NCI-H2171 (cell line): Measurements from ENCODE around the gene LBR.
"Not testable (repeated sequence)": the region's sequence is repeated elsewhere in the genome, so short reads cannot be mapped to it uniquely, and the experiment has no call there.

ENCODE experiments used
- DNase-seq: peaks from one replicate; lab custom pipeline; 2025; lab: John Stamatoyannopoulos, UW

LBR gene

DNA sequence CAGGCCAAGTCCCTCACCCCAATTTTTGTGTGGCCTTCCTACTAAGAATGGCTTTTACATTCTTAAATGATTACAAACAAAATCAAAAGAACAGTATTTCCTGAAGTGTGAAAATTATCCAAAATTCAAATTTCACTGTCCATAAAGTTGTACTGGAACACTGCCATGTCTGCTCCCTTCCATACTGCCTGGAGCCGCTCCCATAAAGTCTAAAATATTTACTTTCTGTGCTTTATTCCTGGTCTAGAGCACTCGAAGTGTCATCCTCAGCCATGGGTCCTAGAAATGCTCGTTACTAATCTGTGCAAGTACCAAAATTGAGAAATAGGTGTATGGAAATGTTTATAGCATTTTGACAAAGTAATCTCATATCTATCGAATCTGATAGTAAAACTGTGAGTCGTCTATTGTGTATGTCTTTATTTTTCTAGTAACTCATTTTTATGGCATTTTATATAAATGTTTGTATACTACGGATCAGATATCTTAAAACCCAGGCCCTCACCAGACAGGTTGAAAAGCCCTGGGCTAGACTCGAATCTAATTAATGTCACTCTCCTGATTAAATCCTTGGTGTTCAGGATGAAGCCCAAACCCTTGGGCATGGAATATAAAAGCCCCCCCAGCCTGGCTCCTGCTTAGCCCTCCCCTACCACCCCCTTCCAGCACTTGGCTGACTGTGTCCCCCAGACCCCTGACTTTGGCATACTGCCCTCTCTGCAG is 4.9 kb downstream of the LBR start:
- DNase-seq, result no peak

DNA sequence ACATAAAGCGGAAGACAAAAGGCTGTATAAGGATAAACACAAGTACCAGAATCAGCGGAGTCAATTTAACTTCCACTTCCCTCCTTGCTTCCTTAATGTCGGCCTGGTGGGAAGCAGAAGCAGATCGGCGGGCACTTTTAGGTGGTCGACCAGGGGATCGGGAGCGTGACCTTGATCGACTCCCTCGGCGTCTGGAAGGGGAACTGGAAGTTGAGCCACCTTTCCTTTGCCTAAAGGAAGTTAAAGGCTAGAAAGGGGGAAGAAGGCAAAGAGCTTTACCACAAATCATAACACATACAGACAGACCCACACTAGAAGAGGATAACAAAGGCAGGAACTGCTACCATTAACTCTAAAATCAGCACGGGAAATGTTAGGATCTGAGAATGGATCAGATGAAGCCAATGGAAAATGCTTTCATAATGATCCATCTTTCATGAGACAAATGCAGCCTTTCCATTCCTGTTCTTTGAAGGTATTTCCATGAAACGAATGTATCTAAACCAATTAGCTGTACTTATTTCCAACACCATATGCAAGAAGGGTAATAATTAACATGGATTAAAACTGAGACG is 5.7 kb downstream of the LBR start:
- no peak for DNase-seq

DNA sequence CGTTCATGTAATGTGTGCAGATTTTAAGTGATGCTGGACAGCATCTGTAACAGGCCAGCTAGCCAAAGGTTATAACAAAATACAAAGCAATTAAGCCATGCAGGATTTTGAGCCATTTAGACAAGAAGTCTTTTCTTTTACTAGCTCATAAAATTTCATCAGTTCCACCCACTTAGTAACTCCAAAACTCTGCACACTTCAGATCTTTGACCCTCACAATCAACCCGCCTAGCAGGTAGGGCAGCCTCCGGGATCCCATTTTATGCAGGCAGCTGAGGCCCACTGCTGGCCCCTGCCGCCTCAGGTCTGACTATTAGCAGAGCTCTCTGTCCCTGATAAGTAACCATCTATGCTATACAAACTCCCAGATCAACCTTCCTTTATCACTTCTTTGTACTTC is 9.2 kb downstream of the LBR start:
- no peak for DNase-seq

DNA sequence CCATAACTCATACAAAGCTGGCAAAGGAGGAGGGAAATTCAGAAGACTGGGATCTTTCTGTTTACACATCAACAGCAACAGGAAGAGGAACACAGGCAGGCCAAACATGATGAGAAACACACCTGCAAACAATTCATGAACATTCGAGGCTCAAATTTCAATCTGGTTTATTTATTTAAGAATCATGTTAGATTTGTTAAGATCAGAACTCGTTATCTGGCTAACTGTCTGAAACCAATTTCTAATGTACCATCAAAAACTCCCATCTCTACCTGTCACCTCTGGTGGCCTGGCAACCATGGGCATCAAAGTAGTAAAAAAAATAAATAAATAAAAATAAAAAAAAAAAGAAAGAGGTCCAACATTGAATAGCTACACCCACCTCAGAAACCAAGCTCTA is 9.8 kb downstream of the LBR start:
- DNase-seq, result no peak

DNA sequence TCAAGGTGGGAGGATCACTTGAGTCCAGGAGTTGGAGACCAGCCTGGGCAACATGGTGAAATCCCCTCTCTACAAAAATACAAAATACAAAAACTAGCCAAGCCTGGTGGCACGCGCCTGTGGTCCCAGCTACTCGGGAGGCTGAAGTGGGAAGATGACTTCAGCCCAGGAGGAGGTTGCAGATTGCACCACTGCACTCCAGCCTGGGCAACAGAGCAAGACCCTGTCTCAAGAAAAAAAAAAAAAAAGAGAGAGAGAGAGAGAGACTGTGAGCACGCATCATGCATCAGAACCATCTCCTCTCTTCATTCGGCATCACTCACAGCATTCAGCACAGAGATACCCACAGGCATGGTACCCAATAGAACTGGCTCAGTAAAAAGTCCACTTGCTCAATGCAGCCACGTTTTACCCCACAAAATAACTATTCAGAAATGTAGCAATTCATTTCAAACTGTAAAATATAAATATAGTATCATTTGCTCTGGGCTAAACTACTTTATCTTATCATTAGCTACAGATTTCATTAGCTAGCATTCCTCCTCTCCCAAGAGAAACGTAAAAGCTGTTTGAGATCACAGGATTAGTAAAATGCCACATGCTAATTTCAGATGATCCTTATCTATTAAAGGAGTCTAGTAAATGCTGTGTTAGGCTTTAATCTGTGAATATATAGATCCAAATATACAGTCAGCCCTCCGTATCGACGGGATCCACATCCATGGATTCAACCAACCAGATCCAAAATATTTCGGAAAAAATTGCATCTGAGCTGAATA is 11.7 kb downstream of the LBR start:
- no peak for DNase-seq

DNA sequence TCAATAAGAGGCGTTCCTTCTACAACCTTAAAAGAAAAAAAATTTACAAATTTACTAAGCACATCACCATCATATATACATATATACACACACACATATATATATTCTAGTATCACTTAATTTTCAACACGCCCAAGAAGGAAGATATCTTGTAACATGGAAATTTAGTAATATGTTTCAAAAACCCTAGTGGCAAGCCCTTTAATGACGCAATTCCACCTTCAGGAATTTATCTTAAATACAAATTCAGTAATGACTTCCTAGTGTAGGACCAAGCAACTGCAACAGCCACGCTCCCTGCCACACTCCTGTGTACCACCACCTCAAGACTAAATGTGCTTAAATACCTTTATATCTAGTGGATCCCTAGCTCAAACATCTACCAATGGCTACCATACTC is 12.5 kb downstream of the LBR start:
- DNase-seq, result no peak

DNA sequence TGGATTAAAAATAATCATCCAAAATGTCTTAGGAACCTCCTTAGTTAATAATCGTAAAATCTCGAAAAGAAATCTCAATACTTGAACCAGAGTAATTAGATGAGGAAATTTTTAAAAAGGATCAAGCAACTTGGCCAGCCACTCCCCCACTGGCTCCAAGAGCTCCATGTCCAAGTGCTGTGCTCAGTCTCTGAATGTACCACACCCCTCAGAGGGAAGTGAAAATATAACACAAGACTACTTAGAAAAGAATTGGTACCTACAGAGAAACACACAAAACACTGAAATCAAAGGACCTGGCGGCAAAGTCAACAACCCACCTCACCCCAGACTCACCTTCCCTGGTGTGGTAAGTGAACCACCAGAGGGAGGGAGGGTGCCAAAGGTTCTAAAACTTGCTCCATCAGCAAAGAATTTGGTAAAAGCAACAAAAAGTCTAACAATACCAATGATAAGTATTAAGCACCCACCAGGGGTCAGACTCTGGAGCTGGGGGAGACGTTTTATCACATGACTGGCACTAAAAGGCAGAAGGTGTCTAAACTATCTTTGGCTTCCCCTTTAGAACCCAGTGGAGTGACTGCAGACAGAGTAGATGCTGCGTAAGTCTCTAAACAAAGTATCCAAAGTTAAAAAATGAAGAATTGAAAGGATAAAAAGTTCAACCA is 14.0 kb downstream of the LBR start:
- DNase-seq, result no peak

DNA sequence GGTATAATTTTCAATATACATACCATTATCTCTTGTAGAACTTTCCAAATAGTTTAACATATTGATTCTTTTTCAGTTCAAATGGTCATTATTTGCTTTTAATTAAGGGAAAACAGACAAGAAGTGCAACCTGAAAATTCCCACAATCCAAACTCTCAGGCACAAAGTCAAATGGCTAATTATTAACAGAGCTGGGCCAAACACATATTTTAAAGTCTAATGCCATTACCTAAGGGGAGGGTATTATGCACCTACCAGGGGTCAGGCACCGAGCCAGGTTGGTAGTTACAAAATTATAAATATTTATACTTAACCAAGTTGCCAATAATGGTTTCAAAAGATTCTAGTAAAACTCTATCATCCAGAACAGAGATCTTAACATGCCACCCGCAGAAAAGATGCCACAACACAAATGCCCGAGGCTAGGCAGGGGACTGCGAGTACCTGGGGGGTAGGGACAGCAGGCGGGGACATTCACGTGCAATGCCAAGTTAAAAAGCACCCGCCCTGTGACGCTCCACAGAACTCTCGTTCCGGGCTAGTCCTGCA is 15.0 kb downstream of the LBR start:
- DNase-seq, result no peak

DNA sequence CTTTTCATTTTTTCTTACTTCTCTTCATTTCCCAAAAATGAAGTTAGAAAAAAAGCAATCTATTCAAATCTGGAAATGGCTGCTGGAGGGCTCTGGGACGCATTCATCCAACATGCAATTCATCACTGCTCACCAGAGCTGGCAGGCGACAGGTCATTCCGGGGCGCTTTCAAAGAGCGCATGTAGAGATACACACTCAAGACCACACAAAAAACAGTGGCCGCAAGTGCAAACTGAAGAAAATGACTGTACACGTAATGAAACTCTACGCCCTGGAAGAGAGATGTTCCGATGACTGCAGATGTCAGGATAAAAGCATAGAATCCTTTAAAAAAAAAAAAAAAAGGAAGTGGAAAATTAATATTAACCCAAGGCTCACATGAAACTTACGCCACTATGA is 15.5 kb downstream of the LBR start:
- DNase-seq, result no peak

DNA sequence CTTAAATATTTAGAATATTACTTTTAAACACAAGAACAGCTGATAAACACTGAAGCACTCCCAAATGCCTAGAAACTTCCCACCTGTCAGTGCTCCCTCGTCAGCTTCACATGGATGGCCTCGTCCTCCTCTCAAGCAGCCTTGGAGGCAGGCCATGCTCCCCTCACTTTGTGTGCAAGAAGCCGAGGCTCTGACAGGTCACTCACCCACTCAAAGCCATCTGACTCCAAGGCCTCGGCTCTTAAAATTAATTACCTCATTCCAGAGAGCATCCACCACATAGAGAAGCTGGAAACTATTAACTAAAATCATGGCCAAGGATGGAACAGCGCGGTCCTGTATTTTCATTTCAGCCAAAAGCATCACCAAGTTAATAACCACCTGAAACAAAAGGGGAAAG is 17.8 kb downstream of the LBR start:
- no peak for DNase-seq

DNA sequence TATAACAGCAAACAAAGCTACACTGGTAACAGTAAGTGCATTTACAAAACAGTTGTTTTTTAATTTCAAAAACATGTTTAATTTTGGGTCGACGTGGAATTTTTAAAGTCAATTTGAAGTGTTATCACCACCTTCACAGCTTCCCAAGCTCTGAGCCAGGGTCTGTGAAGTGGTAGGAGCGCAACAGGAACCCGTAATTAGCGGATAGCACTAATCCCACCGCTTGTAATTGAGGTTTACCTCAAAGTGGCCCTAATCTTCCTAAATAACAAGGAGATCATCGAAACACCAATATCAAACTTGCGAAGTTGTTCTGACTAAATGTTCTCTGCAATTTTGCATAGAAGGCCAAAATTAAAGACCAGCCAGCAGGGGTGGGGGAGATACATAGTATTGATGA is 18.8 kb downstream of the LBR start:
- DNase-seq, result no peak

DNA sequence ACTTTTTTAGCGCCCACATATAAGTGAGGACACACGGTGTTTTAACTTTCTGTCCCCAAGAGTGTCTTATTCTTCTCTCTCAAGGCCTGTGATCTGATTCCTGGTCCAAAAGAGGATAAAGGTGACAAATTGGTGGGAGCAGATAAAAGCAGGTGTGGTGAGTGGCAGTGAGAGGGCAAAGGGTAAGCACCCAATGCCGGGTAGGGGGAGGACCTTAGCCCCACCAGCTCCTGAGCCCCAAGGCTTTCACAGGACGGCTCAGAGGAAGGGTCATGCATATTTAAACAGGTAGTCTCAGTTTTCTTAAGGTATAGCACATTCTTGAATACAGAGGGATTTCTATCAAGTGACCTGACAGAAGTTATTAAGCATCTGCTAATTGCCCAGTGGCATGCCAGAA is 19.6 kb downstream of the LBR start:
- DNase-seq, result no peak

DNA sequence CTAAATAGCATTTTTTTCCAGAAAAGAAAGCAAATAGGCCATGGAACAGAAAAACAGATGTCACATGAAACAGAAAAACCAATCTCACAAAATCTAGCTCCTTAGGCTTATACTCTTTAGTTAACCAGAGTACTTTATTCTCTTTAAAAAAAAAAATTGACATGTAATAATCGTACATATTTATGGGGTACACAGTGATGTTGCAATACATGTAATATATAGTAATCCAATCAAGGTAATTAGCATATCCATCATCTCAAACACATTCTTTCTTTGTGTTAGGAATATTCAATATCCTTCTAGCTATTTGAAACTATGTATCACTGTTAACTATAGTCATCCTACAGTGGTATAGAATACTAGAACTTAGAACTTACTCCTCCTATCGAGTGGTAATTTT is 20.1 kb downstream of the LBR start:
- no peak for DNase-seq

DNA sequence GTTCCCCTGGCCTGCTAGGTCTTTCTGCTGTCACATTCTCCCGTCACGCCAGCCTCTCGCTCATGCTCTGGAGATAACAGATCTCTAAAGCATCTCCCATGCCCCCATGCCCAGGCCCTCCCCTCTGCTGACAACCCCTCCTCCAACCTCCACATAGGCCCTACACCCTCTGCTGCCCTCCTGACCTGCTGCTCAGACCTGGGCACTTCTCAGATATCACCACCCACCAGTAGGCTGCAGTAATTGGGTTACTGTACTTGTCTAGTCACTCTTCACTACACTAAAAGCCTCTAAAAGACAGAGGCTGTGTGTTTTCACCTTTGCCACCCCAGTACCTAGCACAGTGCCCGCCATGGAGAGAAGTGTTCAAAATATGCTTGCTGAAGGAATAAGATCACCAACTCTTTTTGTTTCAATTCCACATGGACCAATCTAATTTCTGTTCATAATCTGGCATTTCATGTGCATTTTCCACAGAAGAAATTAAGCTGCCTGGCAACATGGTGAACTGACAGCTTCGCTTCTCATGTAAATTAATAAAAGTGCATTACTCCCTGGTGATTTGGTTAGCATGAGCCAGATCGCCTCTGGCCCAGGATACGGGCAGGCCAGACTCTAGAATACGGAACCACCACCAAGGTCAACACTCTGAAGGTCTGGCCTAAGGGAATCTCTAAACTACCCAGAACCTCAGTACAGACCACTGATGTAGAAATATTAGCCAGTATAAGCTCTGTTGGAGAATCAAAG is 20.7 kb downstream of the LBR start:
- DNase-seq, result no peak

DNA sequence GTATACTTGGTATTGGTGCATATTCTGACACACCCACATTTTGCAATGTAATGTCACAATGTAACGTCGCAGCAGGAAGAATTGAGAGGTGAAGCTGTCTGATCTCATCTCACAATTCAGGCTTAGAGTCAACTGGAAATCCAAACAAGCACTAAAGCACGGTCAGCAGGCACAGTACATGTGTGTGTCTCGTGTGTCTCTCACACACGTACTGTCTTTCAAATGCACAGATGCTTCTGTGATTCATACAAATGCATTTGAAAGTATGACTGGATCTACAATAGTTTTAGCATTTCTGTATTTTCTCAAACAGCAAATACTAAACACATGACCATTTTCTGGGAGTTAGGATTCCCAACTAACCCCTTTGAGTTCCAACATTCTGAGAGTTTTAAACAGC is 26.9 kb downstream of the LBR start:
- DNase-seq, result no peak

DNA sequence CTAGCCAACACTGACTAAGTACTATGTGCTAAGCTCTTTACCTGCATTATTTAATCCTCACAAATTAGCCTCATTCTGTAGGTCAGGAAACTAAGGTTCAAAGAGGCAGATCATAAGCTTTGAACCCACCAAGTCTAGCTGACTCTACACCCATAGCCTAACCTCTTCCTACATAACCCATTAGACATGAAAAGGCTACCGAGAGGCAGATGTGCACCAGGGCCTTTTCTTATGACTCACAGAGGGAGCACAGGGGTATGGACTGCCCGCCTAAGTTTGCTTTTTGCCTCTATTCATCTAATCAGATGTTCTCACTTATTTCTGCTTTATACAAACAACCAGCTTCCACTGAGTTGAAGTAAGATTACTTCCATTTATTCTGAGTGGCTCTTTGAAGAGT is 31.5 kb downstream of the LBR start:
- no peak for DNase-seq

DNA sequence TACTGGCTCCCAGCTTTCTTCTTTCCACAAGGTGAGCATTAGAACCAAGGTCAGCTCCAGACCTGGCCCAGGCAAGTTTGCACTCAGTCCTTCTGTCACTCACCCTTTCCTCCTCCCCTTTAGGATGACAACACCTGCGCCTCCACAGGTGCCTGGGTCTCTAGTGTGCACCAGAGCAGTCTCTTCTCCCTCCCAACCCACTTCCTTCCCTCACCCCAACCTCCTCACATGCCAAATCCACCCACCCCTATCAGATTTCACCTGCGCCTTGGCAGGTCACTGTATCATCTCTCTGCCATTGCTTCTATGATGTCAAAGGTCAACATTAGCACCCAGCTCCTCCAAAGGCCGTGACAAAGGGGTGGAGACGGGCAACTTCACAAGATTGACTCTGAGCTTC is 38.0 kb downstream of the LBR start:
- DNase-seq, result no peak

DNA sequence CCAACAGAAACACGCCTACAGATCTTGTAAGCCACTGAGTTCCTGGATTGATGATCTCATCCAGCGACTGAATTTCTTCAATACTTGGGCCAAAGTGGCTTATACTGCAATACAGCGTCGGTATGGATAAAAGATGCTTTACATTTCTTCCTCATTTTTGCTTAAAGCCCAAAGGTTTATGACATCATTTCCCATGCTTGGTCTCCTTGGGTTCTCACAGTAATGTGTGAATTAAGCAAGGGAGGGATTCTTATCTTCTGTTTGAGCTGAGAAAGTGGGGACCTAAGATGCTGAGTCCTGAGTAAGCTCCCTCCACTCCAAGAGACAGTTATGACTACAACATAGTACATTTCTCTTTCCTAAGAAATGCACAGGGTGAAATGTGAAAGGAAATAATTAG is 39.5 kb downstream of the LBR start:
- DNase-seq, result no peak

DNA sequence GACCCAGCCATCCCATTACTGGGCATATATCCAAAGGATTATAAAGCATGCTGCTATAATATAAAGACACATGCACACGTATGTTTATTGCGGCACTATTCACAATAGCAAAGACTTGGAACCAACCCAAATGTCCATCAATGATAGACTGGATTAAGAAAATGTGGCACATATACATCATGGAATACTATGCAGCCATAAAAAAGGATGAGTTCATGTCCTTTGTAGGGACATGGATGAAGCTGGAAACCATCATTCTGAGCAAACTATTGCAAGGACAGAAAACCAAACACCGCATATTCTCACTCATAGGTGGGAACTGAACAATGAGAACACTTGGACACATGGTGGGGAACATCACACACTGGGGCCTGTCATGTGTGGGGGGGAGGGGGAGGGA is 41.0 kb downstream of the LBR start:
- DNase-seq, result not testable (repeated sequence)

DNA sequence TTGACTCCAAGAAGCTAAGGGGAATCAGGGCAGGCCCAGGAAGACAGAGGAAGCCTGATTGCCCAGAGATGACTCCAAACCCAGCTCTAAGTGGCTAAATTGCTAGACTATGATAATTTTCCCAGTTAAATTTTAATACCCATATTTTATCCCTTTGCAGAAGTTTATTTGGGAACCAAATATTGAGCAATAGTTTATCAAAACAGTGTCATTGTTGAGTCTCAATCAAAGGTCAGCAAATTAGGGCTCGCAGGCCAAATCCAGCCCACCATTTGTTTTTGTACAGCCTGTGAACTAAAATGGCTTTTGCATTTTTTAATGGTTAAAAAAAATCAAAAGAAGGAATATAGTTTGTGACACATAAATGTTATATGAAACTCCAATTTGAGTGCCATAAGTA is 47.1 kb downstream of the LBR start:
- no peak for DNase-seq

DNA sequence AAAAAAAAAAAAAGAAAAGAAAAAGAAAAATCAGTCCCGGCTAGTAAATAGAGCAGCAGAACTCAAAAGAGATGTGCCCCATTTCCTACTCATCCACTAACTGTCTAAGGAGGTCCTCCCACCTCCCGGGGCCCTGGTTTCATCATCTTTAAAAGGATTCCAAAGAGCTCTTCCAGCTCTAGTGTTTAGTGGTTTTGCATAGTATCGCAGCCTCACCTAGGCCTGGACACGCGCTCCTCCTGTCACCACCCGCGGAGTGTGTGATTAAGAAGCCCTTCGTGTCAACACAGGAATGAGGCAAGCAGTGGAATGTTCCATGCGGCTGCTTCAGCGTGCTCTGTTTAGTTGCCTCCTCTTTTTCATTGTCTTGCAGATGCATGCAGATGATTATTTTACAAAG is 49.0 kb downstream of the LBR start:
- no peak for DNase-seq

DNA sequence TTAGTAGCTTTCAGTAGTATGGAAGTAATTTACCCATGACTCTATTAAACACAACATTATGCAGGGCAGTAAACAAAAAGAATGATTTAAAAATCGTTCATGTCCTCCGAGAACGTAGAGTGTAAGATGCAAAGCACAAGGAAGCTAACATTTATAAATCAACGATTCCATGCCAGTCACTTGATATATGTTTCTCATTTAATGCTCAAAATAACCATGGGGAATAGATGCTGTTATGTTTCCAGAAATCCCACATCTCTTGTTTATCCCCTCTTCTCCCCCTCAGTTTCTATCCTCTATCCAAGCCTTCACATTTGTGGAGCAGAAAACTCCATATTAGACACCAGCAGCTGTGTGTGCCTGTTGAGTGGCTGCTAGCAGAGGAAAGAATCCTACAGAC is 52.8 kb downstream of the LBR start:
- no peak for DNase-seq
